Endometrial microvascular endothelial cells (primary cell): ENCODE results near the gene SLC10A3. TPM values are rescaled to one million over a fixed set of nuclear protein-coding genes. Genes with fewer than 3 reads are reported as not detected.

Source experiments
- in situ Hi-C: cut with HindIII; loops from 2 replicates; pipeline ENCODE4 v1.10.0; 2017; ENCODE audit warnings: low sequenced_read_pairs, low pct_unique_long_range_greater_than_20kb; ENCODE audit errors: inconsistent ontology term
- total RNA-seq: library from RNA; depleted of rRNA; stranded (reverse); fragments of >200 nt; gene quantifications from one replicate; pipeline ENCODE4 v1.2.3, GENCODE V29; 2015; ENCODE audit errors: inconsistent ontology term

The SLC10A3 gene
- total RNA-seq, 1 donor from 2014 or later: 33.6 TPM

GRCh38 chrX:154470434-154470833 lies 20.0 kb downstream of the SLC10A3 start:
- in situ Hi-C loops: no loop called here

GRCh38 chrX:154469880-154470279 lies 20.5 kb downstream of the SLC10A3 start:
- in situ Hi-C loops: no loop called here

GRCh38 chrX:154469114-154469513 lies 21.3 kb downstream of the SLC10A3 start:
- in situ Hi-C loops: no loop called here

- in situ Hi-C loops: no loop called here
These were observed 22.2 kb downstream of the SLC10A3 start for GRCh38 chrX:154468217-154468616.

- in situ Hi-C loops: no loop called here
These were observed 22.9 kb downstream of the SLC10A3 start for GRCh38 chrX:154467556-154467955.

GRCh38 chrX:154466907-154467306 lies 23.5 kb downstream of the SLC10A3 start:
- in situ Hi-C loops: no loop called here

- in situ Hi-C loops: no loop called here
These were observed 24.4 kb downstream of the SLC10A3 start for GRCh38 chrX:154466036-154466435.

GRCh38 chrX:154465601-154466000 lies 24.8 kb downstream of the SLC10A3 start:
- in situ Hi-C loops: no loop called here

GRCh38 chrX:154464806-154465365 lies 25.5 kb downstream of the SLC10A3 start:
- in situ Hi-C loops: no loop called here

- in situ Hi-C loops: no loop called here
These were observed 26.7 kb downstream of the SLC10A3 start for GRCh38 chrX:154463611-154464220.

GRCh38 chrX:154462396-154462795 lies 28.0 kb downstream of the SLC10A3 start:
- in situ Hi-C loops: no loop called here

- in situ Hi-C loops: no loop called here
These were observed 30.1 kb downstream of the SLC10A3 start for GRCh38 chrX:154460326-154460725.

- in situ Hi-C loops: no loop called here
These were observed 30.6 kb downstream of the SLC10A3 start for GRCh38 chrX:154459832-154460231.

GRCh38 chrX:154458954-154459778 lies 31.3 kb downstream of the SLC10A3 start:
- in situ Hi-C loops: no loop called here

GRCh38 chrX:154458116-154458953 lies 32.1 kb downstream of the SLC10A3 start, which contains the start of gene PLXNA3:
Gene PLXNA3 (plus strand): TSS chrX:154458281. CDS start chrX:154460184, 1,903 bp downstream.
- in situ Hi-C loops: no loop called here

- in situ Hi-C loops: no loop called here
These were observed 32.8 kb downstream of the SLC10A3 start for GRCh38 chrX:154457491-154458115.

GRCh38 chrX:154452823-154453222 lies 37.6 kb downstream of the SLC10A3 start:
- in situ Hi-C loops: no loop called here

GRCh38 chrX:154450312-154450711 lies 40.1 kb downstream of the SLC10A3 start:
- in situ Hi-C loops: no loop called here

GRCh38 chrX:154449618-154450017 lies 40.8 kb downstream of the SLC10A3 start:
- in situ Hi-C loops: no loop called here
